Activated CD8-positive, alpha-beta T cell treated with anti-CD3 and anti-CD28 coated beads, Interleukin-2, amount 10 ng/mL, durations not matched to agents 7 days and 5 days (primary cell): ENCODE results near the gene DPYSL4. TPM values are rescaled to one million over a fixed set of nuclear protein-coding genes. Genes with fewer than 3 reads are reported as not detected.

Experiments used
- ATAC-seq: fragments of 150-1000 bp; cut with Tn5 transposase; one replicate; pipeline ENCODE4 v1.10.0; 2021; ENCODE audit warnings: moderate library complexity
- CTCF ChIA-PET: fragments of 350-600 bp; sonication (Branson Sonifier 250); formaldehyde crosslinking; loops from one replicate; lab custom pipeline; 2021; ENCODE audit warnings: antibody characterized with exemption; lab: Charles Lee
- POLR2A ChIA-PET: fragments of 350-600 bp; sonication (Branson Sonifier 250); formaldehyde crosslinking; loops from one replicate; lab custom pipeline; 2021; ENCODE audit warnings: antibody characterized with exemption; lab: Charles Lee
- DNase-seq: peaks from one replicate; pipeline ENCODE4 v3.0.0-alpha.2; 2020
- H3K27ac Mint-ChIP-seq: one replicate; pipeline ENCODE4 v1.8.0; 2021; ENCODE audit warnings: mild to moderate bottlenecking, mixed read lengths
- H3K27me3 Mint-ChIP-seq: one replicate; pipeline ENCODE4 v1.8.0; 2021; ENCODE audit warnings: low read depth, mixed read lengths
- H3K36me3 Mint-ChIP-seq: one replicate; pipeline ENCODE4 v1.8.0; 2021; ENCODE audit warnings: low read depth, mixed read lengths
- H3K4me1 Mint-ChIP-seq: one replicate; pipeline ENCODE4 v1.8.0; 2021; ENCODE audit warnings: low read depth, mixed read lengths
- H3K4me3 Mint-ChIP-seq: one replicate; pipeline ENCODE4 v1.8.0; 2021; ENCODE audit warnings: mild to moderate bottlenecking, mixed read lengths
- H3K9me3 Mint-ChIP-seq: one replicate; pipeline ENCODE4 v1.8.0; 2022; ENCODE audit warnings: mixed read lengths; ENCODE audit not compliant: insufficient read depth
- total RNA-seq, 2 experiments: library from RNA; stranded (reverse); gene quantifications; one replicate each; pipeline ENCODE4 v1.2.3, GENCODE V29; 2021

Gene DPYSL4
- total RNA-seq, 2 experiments from 2014 or later, result 1.2 to 2.2 TPM

DNA sequence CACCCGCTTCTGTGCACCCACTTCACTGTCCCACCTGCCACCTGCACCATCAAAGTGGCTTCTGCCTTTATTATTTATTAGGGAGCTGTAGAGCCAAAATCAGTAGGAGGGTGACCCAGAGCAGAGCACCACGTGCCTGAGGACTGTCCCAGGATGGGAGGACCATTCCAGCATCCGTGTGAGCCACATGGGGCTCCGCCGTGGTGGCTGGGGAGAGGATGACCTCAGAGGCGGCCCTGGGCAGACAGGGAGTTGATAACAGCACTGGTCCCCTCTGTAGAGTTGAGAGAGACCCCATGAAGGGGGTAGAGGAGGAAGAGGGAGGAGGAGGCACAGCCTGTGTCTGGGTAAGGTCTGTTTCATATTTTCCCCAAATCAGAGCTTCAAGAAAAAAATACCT, 8.7 kb upstream of the DPYSL4 start:
- Mint-ChIP-seq H3K27ac (no peak overlapping the region), H3K36me3 (no peaks in the 10 kb centered on the region), H3K4me1 (no peaks in the 10 kb centered on the region), H3K27me3 (peaks cover 21% of the 10 kb centered on the region), H3K4me3 (no peak overlapping the region), H3K9me3 (peaks cover 3% of the 10 kb centered on the region)
- no peak for DNase-seq
- ChIA-PET CTCF (no interaction called here), POLR2A (no interaction called here)
- ATAC-seq, result no peak

DNA sequence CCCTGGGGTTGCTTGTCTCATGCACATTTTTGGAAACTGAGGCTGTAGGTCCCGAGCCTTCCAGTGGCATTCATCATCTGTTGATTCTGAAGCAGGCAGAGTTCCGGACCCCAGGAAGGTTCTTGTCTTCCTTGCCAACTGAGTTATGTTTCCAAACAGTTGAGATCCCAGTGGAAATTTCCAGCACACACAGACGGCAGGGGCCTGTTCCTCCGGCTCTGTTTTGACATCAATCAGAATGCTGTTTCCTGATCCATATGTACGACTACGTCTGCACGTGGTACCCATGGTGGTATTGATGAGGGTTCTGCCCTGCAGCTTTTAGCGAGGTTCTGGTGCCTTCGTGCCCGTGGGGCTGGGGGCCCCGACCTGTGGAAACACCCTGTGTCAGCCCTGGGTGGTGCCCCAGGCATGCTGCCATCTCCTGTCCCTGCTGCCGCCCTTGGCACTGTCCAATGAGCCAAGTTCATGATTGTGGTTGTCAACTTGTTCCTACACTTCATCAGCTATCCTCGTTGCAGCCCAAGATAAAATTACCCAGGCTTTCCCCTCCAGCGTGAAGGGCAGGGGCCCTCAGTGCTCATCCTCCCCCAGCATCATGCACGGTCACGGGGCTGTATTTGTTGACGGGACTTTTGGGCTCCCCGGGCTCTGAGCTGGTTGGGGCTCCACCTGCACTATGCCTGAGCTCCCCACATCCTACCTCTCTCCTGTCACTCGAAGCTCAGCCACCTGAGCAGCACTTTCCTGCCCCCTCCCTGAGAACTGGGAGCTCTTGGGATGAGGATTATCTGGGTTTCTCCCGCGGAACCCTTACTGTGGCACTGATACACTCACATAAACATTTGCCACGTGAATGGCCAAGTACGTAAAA, 7.8 kb upstream of the DPYSL4 start:
- no peaks in the 10 kb centered on the region for H3K36me3 Mint-ChIP-seq
- peaks cover 3% of the 10 kb centered on the region for H3K9me3 Mint-ChIP-seq
- ChIA-PET POLR2A (no interaction called here), CTCF (no interaction called here)
- no peak for DNase-seq
- H3K4me3 Mint-ChIP-seq, result no peak overlapping the region
- H3K27me3 Mint-ChIP-seq, result peaks cover 29% of the 10 kb centered on the region
- no peak for ATAC-seq
- H3K4me1 Mint-ChIP-seq, result no peaks in the 10 kb centered on the region
- no peak overlapping the region for H3K27ac Mint-ChIP-seq

DNA sequence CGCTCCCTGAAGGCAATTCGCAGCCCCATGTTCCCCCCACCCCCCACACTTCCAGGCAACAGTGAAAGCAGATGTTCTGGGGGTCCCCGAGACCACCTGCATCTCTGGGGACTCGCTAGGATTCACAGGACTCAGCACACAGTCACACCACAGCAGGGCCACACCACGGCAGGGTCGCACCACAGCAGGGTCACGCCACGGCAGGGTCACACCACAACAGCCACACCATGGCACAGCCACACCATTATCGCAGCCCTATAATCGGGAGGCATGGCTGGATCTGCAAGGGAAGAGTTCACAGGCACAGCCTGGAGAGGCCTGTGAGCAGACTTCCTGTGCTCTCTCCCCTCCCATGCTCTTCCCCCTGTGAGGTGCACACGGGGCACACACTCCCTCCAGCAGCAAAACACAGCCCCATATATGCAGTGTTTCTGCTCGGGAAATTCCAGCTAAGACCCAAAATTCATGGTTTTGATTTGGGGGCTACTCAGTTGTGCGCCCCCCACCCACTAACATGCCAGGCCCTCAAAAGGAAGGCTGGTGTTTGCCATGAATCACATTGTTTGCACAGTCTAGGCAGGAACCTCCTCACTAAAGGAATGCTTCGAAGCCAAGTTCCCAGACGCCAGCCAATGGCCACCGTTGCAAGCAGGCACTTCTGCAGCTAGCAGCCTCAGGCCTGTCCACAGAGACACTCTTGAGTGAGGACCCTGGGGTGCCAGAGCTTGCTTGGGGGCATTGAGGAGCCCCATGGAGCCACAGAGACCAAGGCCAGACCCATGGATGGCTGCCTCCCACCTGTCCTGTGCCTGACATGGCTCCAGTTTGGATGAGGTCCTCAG, 7.0 kb upstream of the DPYSL4 start:
- Mint-ChIP-seq H3K27me3 (peaks cover 34% of the 10 kb centered on the region), H3K4me3 (no peak overlapping the region), H3K27ac (no peak overlapping the region), H3K9me3 (peaks cover 3% of the 10 kb centered on the region), H3K4me1 (peaks cover under 1% of the 10 kb centered on the region), H3K36me3 (peaks cover under 1% of the 10 kb centered on the region)
- DNase-seq (no peak), ATAC-seq (no peak)
- ChIA-PET POLR2A (no interaction called here), CTCF (no interaction called here)

DNA sequence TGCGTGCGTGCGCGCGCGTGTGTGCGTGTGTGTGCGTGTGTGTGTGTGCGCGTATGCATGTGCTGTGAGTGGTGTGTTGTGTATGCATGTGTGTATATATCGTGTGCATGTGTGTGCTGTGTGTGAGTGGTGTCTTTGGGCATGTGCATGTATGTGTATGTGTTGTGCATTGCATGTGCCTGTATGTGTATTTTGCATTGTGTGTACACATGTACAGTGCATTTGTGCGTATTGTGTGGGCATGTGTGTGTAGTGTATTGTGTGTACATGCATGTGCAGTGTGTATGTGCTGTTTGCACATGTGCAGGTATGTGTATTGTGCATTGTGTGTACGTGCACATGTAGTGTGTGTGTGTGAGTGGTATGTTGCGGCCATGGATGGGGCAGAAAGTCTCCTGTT, 6.0 kb upstream of the DPYSL4 start:
- DNase-seq, result no peak
- CTCF ChIA-PET, result no interaction called here
- Mint-ChIP-seq H3K36me3 (peaks cover 2% of the 10 kb centered on the region), H3K27me3 (peaks cover 41% of the 10 kb centered on the region), H3K4me3 (no peak overlapping the region), H3K27ac (no peak overlapping the region), H3K4me1 (peaks cover 2% of the 10 kb centered on the region), H3K9me3 (no peaks in the 10 kb centered on the region)
- no peak for ATAC-seq
- POLR2A ChIA-PET, result no interaction called here

DNA sequence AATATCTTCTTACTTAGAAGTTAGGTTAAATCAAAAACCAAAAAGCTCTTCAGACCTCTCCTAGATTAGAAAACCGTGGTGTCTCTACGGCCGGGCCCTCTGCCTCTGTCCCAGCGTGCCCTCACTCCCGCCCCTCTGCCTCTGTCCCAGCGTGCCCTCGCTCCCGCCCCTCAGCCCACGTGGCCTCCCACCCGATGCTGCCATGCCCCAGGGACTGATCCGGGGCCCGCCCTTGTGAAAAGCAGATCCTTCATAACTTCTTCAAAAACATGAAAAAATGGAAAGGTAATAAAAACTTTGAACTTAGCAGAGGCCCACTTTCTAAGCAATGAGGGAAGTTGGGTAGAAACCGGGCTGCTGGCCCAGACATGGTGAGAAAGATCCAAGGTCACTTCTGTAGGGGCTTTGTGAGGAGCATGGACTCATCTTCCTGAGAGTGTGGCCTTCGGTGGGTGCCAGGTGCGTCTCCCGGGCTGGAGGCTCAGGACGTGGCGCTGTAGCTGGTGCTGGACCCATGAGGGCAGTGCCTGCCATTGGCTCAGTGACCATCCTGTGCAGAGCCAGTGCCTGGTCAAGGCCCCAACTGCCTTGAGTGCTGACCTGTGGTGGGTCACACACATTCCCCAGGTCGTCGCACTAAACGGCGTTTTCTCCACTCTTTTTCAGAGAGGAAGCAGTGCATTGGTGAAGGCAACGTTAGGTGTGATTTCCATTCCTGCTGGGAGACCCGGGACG, 4.9 kb upstream of the DPYSL4 start:
- ATAC-seq (no peak), DNase-seq (no peak)
- no peak overlapping the region for H3K4me3 Mint-ChIP-seq
- ChIA-PET CTCF (no interaction called here), POLR2A (no interaction called here)
- no peaks in the 10 kb centered on the region for H3K9me3 Mint-ChIP-seq
- peaks cover 31% of the 10 kb centered on the region for H3K27me3 Mint-ChIP-seq
- H3K4me1 Mint-ChIP-seq, result peaks cover 2% of the 10 kb centered on the region
- no peak overlapping the region for H3K27ac Mint-ChIP-seq
- H3K36me3 Mint-ChIP-seq, result peaks cover 2% of the 10 kb centered on the region

DNA sequence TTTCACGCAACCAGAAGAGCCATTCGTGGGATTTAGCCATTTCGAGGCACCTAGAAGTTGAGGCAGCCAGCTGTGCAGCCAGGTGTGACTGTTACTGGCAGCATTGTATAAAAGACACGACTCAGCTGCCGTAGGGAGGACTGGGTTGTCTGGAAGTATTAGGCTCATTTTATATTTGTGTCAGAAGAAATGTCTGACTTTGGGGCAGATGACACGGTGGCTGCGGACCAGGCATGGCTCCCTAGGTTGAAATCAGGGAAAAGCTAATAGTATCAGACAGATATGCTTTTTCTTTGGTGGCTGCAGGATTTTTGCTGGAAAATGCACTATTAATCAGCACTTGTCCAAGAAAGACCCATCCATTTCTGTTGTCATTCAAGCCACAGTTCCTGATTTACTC, 4.2 kb upstream of the DPYSL4 start:
- H3K4me3 Mint-ChIP-seq, result no peak overlapping the region
- CTCF ChIA-PET, result no interaction called here
- H3K27ac Mint-ChIP-seq, result no peak overlapping the region
- no peak for DNase-seq
- H3K36me3 Mint-ChIP-seq, result peaks cover 2% of the 10 kb centered on the region
- peaks cover 28% of the 10 kb centered on the region for H3K27me3 Mint-ChIP-seq
- H3K4me1 Mint-ChIP-seq, result peaks cover 2% of the 10 kb centered on the region
- H3K9me3 Mint-ChIP-seq, result no peaks in the 10 kb centered on the region
- POLR2A ChIA-PET, result no interaction called here
- ATAC-seq, result no peak

DNA sequence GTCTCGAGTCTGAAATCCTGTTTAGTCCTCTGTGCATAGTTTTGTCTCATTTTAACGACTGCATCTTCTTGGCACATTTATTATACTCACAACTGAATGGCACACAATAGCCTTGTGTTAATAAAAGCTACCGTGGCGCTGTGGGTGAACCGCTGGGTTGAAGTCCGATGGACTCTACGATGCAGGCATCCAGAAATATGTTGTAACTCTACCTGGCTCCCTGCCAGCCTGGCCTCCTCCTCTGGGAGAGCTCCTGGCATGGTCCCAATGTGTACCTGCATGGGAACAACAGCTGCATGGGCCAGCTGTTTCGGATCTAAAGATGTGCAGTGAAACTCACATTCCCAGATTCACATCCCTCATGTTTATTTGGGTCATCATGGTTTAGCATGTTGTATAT, 3.7 kb upstream of the DPYSL4 start:
- Mint-ChIP-seq H3K4me1 (peaks cover 2% of the 10 kb centered on the region), H3K9me3 (no peaks in the 10 kb centered on the region), H3K36me3 (peaks cover 2% of the 10 kb centered on the region), H3K27ac (no peak overlapping the region), H3K27me3 (peaks cover 29% of the 10 kb centered on the region), H3K4me3 (no peak overlapping the region)
- ATAC-seq (no peak), DNase-seq (no peak)
- ChIA-PET CTCF (no interaction called here), POLR2A (interaction anchor here (1.0 kb wide), 1 partner anchor 353 kb away, joined by 3 read pairs; no protein-coding TSS in a partner anchor)

DNA sequence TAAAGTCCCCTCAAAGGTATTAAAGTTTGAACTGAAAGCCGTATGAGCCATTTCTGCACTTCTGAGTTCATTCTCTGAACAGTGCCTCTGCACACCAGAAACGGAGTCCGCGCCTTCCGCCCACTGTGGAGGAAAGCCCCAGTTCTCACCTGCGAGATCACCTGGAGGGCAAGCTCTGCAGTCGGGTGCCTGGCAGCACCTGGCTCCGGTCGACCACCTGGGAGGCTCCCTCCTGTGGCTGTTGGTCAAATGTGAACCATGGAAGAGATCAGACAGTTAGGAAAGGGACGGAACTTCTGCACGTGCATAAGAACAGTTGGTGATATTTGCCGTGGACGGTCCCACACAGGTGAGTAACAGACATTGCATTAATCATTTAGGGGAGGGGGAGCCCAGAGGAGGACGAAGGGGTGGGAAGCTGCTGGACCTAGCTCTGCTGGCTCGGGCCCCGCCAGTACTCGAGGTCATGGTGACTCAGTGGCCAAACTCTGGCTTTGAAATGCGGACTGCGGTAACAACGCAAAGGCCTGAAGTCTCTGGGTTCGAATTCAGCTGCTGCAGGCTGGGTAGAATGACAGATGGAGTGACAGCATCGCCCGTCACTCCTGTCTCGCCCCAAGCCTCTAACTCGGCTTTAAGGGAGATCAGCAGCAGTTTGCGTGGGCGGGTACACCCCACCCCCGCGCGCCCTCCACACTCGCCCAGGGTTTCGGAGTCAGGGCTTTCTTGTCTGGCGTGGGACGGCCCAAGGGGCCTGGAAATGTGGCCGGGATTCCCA, 1.7 kb upstream of the DPYSL4 start:
- no peak overlapping the region for H3K27ac Mint-ChIP-seq
- ChIA-PET POLR2A (no interaction called here), CTCF (no interaction called here)
- peaks cover 2% of the 10 kb centered on the region for H3K4me1 Mint-ChIP-seq
- no peaks in the 10 kb centered on the region for H3K9me3 Mint-ChIP-seq
- no peak for ATAC-seq
- H3K27me3 Mint-ChIP-seq, result peaks cover 48% of the 10 kb centered on the region
- H3K4me3 Mint-ChIP-seq, result no peak overlapping the region
- no peak for DNase-seq
- peaks cover 2% of the 10 kb centered on the region for H3K36me3 Mint-ChIP-seq

DNA sequence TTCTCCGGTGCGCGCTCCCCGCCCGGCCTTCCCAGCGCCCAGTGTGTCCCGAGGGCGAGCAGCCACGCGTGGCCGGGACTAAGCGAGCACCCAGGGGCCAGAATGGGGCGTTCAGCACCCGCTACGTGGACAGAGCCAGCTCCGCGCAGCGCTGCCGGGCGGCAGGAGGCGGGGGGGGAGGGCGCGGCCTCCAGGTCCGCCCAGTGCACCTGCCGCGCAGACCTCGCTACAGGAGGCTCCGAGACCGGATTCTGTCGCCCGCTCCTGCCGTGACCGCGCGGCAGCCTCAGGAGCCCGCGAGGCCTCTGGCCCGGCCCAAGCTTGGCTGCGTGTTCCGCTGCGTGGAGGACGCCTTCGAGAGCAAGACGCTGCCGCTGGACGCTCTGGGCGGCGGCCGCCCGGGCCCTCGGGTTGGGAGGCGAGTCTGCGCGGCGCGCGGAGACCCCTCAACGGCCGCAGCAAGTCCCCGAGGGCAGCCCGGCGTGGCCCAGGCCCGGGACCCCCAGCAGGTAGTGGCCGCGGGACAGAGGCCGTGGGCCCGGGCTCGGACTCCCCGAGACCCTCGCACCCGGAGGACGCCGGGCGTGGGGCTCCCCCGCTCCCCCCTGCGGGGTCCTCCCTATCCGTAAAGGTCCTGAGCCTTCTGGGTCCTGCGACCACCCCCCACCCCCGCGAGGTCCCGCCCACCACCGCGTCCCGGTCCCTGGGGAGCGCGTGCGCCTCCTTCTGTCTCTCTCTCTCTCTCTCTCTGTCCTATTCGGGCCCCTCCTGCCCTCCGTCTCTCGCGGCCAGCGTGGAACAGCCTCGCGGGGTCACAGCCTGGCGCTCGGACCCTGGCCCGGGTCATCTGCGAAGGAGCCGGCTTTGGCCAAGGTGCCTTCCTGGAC, 904 bp upstream of the DPYSL4 start:
- H3K4me3 Mint-ChIP-seq, result no peak overlapping the region
- H3K36me3 Mint-ChIP-seq, result peaks cover 2% of the 10 kb centered on the region
- H3K9me3 Mint-ChIP-seq, result no peaks in the 10 kb centered on the region
- POLR2A ChIA-PET, result no interaction called here
- peaks cover 45% of the 10 kb centered on the region for H3K27me3 Mint-ChIP-seq
- H3K4me1 Mint-ChIP-seq, result peaks cover 2% of the 10 kb centered on the region
- ATAC-seq (peak; percentile 86), DNase-seq (peak; percentile 69)
- CTCF ChIA-PET, result no interaction called here
- no peak overlapping the region for H3K27ac Mint-ChIP-seq

DNA sequence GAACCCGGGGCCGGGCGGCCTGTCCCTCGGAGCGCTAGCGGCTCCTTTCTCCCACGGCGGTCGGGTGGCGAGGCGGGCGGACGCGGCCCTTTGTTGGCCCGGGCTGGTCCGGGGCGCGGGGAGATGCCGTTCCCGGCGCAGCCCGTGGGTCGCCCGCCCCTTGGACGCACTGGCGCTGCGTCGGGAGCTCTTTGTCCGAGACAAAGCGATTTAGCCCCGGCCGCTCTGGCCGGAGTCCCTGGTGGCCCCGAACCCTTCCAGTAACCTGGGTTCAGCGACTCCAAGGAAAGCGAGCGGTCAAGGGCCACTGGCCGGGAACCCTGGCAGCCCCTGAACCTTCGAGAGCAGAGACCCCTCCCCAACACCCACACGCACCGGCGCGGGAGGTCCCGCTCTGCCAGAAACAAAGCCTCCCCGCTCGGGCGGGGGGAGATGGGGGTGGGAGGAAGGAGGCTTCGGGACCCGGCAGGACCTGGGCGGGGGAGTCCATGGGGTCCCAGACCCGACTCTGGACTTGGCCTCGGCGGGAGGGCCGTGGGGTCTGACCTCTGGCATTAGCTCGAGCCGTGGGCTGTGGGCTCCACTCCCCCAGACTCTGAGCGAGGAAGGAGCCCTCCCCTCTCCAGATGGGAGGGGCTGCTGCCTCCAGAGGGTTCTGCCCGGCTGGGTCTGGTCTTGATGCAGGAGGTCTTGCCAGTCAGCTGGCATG, 836 bp downstream of the DPYSL4 start:
- H3K9me3 Mint-ChIP-seq, result no peaks in the 10 kb centered on the region
- H3K27me3 Mint-ChIP-seq, result peaks cover 43% of the 10 kb centered on the region
- H3K4me1 Mint-ChIP-seq, result peaks cover 2% of the 10 kb centered on the region
- POLR2A ChIA-PET, result no interaction called here
- H3K27ac Mint-ChIP-seq, result no peak overlapping the region
- DNase-seq (no peak), ATAC-seq (no peak)
- CTCF ChIA-PET, result interaction anchor here (1.1 kb wide), 1 partner anchor 25 kb away, joined by 3 read pairs; no protein-coding TSS in a partner anchor
- peaks cover 2% of the 10 kb centered on the region for H3K36me3 Mint-ChIP-seq
- peak overlapping the region; percentile 12 for H3K4me3 Mint-ChIP-seq
